ENCODE measurements around the gene SLC6A18.

SLC6A18 gene, protein sequence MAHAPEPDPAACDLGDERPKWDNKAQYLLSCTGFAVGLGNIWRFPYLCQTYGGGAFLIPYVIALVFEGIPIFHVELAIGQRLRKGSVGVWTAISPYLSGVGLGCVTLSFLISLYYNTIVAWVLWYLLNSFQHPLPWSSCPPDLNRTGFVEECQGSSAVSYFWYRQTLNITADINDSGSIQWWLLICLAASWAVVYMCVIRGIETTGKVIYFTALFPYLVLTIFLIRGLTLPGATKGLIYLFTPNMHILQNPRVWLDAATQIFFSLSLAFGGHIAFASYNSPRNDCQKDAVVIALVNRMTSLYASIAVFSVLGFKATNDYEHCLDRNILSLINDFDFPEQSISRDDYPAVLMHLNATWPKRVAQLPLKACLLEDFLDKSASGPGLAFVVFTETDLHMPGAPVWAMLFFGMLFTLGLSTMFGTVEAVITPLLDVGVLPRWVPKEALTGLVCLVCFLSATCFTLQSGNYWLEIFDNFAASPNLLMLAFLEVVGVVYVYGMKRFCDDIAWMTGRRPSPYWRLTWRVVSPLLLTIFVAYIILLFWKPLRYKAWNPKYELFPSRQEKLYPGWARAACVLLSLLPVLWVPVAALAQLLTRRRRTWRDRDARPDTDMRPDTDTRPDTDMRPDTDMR

DNA sequence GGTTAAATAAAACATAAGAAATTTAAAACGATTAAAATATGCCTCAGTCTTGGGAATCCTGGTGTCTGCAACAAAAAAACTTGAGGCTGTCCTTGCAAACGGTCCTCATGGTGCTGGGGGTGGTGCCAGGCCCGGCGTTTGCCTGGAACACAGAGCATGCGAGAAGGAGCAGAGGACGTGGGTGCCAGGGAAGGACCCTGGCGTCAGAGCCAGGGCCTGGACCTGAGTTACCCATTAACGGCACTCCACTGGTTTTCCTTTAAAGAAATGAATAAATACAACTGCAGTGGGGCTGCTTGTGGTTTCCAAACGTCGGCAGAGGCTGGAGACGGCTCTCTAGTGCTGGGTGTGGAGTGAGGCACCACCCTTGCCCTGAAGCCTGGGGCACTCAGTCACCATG lies at the start of gene SLC6A18:
SLC6A18 (plus strand) TSS at position 301 of the 400 bp plus-strand sequence; CDS start at position 398, 97 bp downstream.
- DNase-seq: no peak

GRCh38 chr5:1175801-1176472 lies 49.2 kb upstream of the SLC6A18 start:
- no peak for DNase-seq

- no peak for DNase-seq
Measured at GRCh38 chr5:1176473-1177391, 48.4 kb upstream of the SLC6A18 start.

DNA sequence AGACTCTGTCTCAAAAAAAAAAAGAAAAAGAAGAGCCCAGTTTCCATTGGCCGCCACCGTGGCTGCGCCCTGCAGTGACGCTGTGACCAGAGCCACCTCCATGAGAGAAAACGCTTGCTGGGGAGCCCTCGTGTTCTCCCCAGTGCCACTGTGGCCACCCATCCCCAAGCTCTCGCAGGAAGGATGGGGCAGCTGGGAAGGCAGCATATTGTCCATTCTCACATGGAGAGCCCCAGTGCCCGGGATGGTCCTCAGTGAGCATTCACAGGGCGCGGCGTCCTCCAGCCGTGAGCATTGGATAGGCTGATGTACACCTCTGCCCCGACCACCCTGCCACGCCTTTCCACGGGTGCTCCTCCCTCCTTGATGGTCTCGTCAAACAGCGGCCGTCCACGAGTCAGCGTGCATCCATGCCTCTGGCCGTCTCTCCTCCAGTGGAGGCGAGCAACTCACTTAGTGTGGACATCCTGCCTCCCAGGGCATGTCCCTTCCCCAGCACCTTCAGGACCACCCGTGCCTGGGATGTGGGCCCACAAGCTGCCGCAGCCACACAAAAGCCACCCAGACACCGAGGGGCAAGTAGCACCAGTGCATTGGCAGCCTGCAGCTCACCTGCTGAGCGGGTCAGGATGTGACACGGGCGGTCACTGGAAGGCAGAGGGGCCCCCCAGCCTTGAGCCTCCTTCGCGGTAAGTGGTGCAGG lies 47.2 kb upstream of the SLC6A18 start:
- no peak for DNase-seq

DNA sequence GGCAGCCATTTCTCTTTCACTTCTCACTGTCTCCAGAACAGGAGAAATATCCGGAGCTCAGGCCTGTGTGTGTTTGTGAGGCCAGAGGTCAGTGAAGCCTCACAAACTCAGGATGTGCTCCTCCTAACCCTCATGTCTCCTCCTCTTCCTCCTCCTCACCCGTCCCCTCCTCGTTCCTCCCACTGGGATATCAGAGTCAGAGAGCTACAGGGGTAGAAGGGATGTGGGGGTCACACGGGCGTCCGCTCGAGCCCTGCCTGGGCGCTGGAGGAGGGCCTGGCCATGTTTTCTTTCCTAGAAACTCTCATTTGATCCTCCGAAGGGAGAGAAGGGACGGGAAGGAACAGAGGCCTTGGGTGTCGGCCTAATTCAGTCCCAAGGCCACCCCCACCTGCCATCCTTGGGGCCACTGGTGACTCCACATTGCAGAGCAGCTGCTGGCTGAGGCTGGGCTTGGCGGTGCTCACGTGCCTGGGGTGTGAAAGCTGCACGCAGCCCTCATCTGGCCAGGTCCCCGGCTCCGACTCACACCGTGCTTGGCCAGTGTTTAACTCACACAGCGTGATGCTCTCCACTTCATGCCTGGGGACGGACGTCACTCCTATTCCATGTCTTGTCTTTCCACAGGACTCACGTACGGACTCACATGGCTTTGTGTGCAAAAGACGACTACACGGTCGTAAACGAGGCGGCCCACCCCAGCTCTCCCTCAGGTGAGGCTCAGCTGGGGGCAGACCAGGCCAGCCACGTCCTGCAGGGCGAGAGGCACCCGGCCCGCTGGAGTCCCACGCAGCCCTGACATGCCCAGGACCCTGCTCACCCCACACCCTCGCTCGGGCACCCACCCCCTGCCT lies 46.4 kb upstream of the SLC6A18 start:
- no peak for DNase-seq

- DNase-seq: no peak
Measured at GRCh38 chr5:1179383-1179715, 45.8 kb upstream of the SLC6A18 start.

- no peak for DNase-seq
Measured at GRCh38 chr5:1180096-1180495, 45.1 kb upstream of the SLC6A18 start.

DNA sequence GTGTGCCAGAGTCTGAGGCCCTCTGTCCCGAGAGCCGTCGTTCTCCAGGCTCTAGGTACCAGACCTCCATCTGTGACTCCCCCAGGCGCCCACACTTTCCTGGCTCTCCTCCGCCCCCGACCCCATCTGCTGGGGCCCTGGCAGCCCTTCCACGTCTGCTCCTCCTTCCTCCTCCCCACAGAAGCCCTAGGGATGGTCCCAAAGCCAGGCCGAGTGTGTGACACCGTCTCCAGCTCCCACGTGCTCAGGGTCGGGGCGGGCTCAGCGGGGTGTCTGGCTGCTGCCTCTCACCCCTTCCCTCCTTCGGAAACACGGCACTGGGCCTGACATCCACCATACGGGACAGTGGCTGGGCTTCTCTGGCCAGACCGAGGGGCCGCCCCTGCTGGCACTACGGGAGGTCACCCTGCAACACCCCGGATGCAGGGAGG lies 44.3 kb upstream of the SLC6A18 start:
- DNase-seq: no peak

- DNase-seq: no peak
Measured at GRCh38 chr5:1181451-1182359, 43.5 kb upstream of the SLC6A18 start.

GRCh38 chr5:1182360-1182632 lies 42.9 kb upstream of the SLC6A18 start:
- no peak for DNase-seq

- DNase-seq: no peak
Measured at GRCh38 chr5:1182633-1183423, 42.4 kb upstream of the SLC6A18 start.

- no peak for DNase-seq
Measured at GRCh38 chr5:1183424-1184162, 41.6 kb upstream of the SLC6A18 start.

DNA sequence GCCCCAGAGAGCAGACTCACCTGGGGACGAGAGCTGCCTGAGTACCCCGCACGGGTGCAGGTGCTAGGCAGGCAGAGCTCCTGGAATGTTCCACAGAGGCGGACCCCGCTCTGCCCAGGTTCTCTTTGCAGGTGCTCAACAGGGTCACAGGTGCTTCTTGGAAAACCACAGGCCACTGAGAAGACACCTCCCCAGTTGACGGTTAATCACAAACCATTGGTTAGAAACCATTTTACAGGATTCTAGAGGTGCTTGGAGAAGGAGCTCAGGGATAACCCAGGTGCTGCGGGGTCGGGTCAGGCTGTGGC lies 41.1 kb upstream of the SLC6A18 start:
- no peak for DNase-seq

- DNase-seq: no peak
Measured at GRCh38 chr5:1184481-1184880, 40.7 kb upstream of the SLC6A18 start.

GRCh38 chr5:1185038-1185627 lies 40.0 kb upstream of the SLC6A18 start:
- no peak for DNase-seq

DNA sequence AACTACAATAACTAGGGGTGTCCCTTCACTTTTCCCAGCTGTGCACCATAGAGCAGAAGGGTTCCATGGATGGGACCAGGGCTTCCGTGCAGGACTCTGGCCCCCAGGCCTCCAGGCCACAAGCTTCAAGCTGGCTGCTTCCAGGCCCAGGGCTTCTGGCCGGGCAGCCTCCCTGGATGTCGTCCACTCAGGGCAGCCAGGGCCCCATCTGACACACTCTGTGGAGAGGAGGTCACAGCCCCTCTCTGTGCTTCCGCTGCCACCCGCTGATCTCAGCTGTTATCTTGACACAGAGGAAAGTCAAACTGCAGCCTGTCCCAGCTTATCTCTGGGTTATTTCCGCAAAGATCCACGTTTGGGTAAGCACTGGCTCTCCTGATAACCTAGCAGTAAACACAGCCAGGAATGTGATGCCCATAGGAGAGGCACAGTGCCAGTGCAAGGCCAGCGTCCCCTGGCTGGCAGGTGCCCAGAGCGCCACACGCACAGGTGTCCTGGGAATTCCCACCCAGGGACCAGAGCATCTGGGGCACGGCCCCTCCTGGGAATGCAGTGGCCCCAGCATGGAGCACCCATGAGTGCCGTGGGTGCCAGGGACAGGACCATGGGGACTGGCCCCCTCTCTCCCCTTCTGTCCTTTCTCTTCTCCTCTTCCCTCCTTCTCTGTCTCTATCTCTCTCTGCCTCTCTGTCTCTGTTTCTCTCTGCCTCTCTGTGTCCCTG lies 39.4 kb upstream of the SLC6A18 start:
- no peak for DNase-seq

DNA sequence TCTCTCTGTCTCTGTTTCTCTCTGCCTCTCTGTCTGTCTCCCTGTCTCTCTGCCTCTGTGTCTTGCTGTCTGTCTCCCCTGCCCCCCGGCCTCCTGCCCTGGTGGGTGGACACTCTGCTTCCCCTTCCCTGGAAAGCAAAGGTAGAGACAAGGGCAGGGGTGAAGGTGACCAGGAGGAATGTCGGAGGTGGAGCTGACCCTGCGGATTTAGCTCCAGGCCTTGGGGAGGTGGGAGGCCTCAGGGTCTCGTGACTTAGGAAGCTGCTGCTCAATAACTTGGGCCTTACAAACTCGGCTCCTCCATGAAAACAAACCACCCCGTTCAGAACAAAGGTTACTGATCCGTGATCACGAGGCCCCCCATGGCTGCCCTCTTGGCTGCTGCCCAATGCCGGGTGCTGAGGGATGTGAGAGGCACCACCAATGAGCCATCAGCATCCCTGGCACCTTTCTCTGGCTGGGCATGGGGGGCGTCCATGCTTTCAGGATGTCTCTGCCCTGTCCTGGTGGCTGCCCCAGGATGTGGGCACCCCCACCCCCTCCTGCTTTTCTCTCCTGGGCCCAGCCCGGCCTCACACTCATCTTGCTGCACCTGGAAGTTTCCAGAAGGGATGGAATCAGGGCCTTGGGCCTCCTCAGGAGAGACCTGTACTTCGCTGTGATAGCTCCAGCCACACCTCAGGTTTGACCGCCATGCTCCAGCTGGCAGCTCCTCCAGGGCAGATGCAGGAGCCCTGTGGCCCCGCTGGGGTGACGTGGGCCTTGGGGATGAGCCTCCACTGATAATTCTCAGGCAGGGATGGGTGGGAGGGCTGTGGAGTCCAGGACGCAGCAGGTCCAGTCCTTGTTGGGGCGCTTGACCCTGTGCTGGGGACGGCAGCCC lies 38.6 kb upstream of the SLC6A18 start:
- DNase-seq: no peak
